GM12878 (cell line): ENCODE data around the gene SYCP3. TPM values are rescaled to one million over a fixed set of nuclear protein-coding genes. Genes with fewer than 3 reads are reported as not detected.

ENCODE experiments used
- REST ChIP-seq: IDR thresholded peaks from 2 replicates; pipeline ENCODE4 v1.6.1; 2012; ENCODE audit warnings: mild to moderate bottlenecking, low read depth, low read length
- ZBTB11 ChIP-seq: fragments of 450-650 bp; formaldehyde crosslinking; IDR thresholded peaks from 2 replicates; pipeline ENCODE4 v1.5.0; 2022; ENCODE audit warnings: mild to moderate bottlenecking, missing genetic modification characterization
- polyA plus RNA-seq, 11 experiments: library from polyadenylated mRNA; depleted of rRNA in 4 of 11; unstranded in 6 of 11; stranded (reverse) in 5 of 11; fragments of >200 nt; fragmentation: Nextera tagmentation in 4 of 11; fragmentation: Illumina TruSeq in 1 of 11; extraction: Ambion mirVana in 4 of 11; extraction: Trizol in 1 of 11; gene quantifications; 1 replicate in 1 of 11; 2 replicates in 10 of 11; pipeline versions ENCODE4 v1.2.1 to v1.2.3, GENCODE V29; 2011 to 2016; ENCODE audit warnings: inconsistent platforms in 2 of 11, missing spikeins in 2 of 11, low read depth in 1 of 11
- total RNA-seq, 4 experiments: library from RNA; depleted of rRNA in 3 of 4; stranded (reverse); fragments of >200 nt in 3 of 4; fragmentation: Illumina TruSeq in 1 of 4; extraction: Trizol in 1 of 4; gene quantifications; 2 replicates each; pipeline versions ENCODE4 v1.2.1 to v1.2.3, GENCODE V29; 2013 to 2021

SYCP3 gene
- total and polyA plus RNA-seq, 10 of the 15 experiments (the other 5 are each of a cell fraction or from before 2014, with no cell fraction given) = 0.08 to 0.58 (median 0.21) TPM

- no peak for TF ChIP-seq ZBTB11 (CRISPR knock-in tag)
- TF ChIP-seq REST = no peak
- TF ChIP-seq, all 136 proteins: peak for 0
Measured at GRCh38 chr12:101772012-101772775, 32.9 kb upstream of the SYCP3 start (continued).
